GM21360 (cell line): Measurements from ENCODE around the gene ANKFN1.

Experiments
- ATAC-seq: cut with Tn5 transposase; IDR thresholded peaks from one replicate; pipeline ENCODE4 v1.9.1; 2021; ENCODE audit warnings: mild to moderate bottlenecking, moderate library complexity; ENCODE audit not compliant: unreplicated experiment

The ANKFN1 gene

GRCh38 chr17:56178203-56178602 is 24.9 kb downstream of the ANKFN1 start:
- ATAC-seq: no peak

DNA sequence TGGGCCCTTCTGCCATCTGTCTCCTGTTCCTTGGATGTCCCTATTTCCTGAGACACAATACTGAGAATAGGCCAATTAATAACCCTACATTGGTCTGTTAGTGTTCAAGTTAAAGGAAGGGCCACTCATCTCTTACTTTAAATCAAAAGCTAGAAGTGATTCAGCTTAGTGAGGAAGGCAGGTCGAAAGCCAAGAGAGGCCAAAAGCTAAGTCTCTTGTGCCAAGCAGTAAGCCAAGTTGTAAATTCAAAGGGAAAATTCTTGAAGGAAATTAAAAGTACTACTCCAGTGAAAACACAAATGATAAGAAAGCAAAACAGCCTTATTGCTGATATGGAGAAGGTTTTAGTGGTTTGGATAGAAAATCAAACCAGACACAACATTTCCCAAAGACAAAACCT is 28.8 kb downstream of the ANKFN1 start:
- no peak for ATAC-seq

GRCh38 chr17:56184650-56185049 is 31.4 kb downstream of the ANKFN1 start:
- no peak for ATAC-seq

- ATAC-seq: no peak
Observed at GRCh38 chr17:56185491-56186221, 32.4 kb downstream of the ANKFN1 start.

DNA sequence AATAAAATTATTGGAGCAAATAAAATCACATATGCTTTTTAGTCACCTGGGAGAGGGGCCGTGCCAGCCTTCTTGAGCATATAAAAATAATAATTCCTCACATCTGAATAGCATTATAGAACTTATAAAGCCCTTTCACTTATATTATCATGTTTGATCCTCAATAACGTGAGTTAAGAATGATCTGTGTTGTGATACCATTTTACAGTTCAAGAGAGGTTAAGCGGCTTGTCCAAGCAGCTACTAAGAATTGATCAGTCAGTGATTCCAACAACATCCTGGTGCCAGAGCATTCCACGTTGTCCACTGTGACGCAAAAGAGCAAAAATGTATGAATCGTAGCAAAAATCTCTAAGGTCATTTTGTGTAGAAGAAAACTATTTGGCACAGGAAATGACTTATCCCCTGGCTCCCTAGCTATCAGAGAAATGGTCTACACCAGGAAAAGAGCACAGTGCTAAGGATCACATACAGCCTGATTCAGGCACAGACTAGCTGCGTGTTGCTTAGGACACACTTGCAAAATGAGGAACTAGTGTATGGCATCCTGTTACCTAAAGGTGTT is 33.0 kb downstream of the ANKFN1 start:
- no peak for ATAC-seq

GRCh38 chr17:56203430-56203829 is 50.2 kb downstream of the ANKFN1 start:
- ATAC-seq: no peak

DNA sequence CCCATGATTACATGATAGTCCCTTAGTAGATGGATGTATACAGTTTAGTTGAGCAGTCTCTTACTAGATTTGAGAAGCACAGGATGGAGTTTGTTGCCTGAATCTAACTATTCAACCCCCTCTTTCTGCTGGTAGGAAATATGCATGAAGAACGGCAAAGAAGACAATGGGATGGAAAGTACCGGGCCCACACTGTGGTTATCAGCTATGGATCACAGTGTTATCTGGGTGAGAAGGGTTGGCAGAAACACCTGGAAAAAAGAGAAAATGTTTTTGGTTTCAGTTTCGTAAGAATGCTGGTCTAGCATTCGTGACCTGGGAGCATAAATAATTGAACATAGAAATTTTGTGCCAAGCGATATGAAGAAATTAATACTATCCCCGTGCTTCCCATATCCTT is 53.1 kb downstream of the ANKFN1 start:
- no peak for ATAC-seq

DNA sequence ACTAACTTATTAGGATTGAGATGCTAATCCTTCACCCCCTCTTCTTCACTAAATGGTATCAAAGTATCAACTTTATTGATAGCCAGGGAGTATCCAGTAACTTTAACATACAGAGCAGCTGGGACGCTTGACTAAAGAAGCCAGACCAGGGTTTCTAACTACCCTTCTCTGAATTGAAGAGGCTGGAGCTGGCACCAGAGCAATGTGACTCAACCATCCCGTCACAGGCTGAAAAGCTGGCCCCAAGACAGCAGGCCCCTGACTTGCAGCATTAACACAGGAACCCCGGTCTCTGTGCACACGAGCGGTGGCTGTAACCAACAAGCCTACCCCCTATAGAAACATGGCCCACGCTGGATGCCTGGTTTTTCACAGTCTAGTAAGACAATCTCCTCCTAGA is 59.8 kb downstream of the ANKFN1 start:
- ATAC-seq: no peak

DNA sequence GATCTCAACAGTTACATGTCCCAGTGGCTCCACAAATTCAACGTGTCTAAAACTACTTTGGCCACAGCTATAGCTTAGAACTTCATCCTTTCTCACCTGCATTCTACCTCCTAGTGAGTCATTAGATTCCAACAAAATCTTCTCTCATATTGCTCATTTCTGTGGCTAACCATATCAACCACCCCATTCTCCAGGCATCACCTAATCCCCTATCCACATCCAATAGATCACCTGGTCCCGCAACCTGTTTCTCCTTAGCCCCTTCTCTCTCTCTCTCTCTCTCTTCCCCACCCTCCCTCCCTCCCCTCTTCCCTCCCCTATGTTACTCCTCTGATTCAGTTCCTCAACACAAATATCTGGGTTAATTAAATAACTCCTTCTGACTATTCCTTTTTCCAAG is 64.6 kb downstream of the ANKFN1 start:
- ATAC-seq: no peak

DNA sequence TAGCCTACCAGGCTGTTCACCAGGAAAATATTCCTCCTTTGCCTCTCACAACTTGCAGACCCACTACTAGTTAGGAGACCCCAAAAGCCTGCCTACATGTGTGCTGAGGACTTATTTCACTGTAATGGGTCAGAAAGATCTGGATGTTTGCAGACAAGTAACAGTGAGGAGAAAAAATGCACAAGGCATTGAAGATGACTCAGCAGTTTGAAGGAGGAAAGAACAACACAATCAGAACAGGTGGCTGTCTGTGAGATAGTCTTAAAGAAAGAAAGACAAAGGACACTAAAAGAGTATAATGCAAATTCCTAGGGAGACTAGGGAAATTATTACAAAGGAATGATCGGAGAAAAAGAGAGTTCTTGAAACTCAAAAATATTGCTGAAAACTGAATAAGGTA is 69.0 kb downstream of the ANKFN1 start:
- no peak for ATAC-seq

GRCh38 chr17:56230660-56231059 is 77.4 kb downstream of the ANKFN1 start:
- no peak for ATAC-seq

DNA sequence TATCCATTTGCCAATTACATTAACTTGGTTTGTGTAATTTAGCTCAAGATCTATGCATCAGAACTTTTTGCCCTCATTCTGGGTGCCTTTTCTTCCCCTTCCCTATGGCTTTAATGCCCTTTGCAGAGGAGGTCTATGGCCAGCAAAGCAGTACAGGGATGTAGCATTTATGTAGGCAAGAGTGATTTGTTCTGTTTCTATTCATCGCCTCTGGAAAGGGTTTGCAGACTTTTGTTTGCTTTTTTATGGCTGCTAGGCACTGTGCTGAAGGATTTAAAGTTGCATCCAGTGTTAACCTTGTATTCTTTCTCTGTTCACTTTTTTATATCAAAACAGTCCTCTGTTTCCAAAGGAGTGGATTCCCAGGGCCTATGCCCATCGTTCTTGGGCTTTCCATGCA is 78.0 kb downstream of the ANKFN1 start:
- ATAC-seq: no peak

DNA sequence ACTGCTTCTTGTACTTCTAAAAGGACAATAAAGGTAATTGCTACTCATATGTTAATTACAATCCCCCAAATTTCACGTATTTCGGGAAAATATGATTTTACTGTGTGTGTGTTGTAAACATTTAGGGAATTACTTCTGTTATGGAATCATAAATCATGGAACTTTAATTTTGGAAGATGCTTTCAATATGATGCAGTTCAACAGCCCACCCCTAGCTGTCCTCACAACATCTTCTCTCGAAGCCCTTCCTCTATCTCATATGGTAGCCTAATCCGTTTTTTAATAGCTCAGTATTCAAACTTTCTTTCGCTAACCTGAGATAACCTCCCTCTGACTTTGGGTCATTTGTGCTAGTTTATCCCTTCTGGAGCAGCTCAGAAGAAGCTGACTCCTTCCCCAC is 78.4 kb downstream of the ANKFN1 start:
- no peak for ATAC-seq

- no peak for ATAC-seq
Observed at GRCh38 chr17:56244268-56244890, 91.1 kb downstream of the ANKFN1 start.

DNA sequence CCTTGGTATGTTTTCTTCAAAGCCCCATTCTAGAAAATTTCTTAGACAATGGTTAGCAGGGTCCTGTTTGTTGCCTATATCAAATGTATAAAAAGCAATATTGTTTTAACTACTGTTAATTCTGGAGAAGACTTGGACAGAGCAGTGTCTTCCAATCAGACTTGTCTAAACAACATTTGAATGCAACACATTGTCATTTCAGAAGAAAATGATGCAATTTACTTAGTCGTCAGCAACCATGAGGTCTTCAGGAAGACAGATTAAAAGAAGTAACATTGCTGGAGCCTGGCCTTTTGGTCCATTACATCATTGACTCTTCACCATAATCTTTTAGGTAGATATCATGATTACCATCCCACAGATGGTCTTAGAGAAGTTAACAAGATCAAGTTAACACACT is 94.5 kb downstream of the ANKFN1 start:
- ATAC-seq: no peak

DNA sequence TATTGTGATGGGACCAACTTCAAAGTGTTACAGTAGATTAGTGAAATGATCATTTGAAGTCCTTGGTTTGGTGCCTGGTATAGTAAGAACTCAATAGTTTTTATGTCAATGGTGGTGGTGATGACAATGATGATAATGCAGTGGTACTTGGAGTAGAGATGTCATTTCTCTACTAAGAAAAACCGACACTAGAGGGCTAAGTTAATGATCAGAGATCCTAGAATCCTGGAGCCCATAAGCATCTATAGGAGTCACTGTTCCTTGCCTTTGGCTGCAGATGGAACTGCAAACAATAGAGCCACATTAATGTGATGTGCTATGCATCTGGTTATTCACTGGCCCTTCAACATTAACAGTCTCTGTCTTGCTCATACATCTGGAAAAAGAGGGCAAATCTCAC is 103.8 kb downstream of the ANKFN1 start:
- no peak for ATAC-seq

DNA sequence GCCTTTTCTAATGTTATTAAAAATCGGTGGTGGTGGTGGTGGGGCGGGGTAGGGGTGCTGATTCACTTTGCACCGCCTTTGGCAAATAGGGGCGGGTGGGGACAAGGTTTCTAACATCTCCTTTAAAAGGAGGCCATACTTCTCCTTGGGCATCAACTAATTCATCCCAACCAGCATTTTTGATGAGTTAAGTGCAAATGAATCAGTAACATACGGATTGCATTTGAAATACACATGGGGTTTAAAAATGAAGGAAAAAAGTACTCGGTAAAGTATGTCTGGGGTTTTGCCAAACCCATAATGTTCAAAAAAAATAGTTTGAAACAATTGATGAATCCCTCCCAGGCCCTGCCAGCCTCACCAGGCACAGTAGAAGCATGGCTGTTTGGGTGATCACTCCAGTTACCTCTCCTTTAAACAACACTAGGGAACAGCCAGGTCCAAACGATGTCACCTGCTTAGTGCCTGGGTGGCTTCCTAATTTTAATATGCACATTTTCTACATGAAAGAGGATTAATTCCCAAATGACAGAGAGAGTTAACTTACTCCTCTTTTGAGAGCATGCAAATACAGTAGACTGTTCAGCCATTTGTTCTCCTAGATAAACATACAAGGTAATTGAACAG is 107.2 kb downstream of the ANKFN1 start:
- no peak for ATAC-seq

DNA sequence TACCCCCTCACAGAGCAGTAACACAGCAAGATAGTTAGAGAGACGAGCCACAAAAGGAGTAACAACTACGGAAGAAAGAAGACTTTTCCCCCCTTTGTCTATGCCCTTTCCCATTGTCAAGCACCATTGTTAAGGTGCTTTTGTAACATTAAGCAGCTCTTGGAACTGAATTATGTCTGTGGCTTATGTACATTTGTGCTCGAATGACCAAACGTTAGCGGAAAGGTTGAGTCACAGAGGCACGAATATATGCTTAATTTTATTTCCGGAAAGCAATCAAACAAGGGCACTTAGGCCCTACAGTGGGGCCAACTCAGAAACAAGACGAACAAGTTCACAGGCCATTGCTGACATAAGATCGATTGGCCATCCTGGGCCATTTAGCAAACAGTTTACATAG is 109.5 kb downstream of the ANKFN1 start:
- ATAC-seq: no peak

DNA sequence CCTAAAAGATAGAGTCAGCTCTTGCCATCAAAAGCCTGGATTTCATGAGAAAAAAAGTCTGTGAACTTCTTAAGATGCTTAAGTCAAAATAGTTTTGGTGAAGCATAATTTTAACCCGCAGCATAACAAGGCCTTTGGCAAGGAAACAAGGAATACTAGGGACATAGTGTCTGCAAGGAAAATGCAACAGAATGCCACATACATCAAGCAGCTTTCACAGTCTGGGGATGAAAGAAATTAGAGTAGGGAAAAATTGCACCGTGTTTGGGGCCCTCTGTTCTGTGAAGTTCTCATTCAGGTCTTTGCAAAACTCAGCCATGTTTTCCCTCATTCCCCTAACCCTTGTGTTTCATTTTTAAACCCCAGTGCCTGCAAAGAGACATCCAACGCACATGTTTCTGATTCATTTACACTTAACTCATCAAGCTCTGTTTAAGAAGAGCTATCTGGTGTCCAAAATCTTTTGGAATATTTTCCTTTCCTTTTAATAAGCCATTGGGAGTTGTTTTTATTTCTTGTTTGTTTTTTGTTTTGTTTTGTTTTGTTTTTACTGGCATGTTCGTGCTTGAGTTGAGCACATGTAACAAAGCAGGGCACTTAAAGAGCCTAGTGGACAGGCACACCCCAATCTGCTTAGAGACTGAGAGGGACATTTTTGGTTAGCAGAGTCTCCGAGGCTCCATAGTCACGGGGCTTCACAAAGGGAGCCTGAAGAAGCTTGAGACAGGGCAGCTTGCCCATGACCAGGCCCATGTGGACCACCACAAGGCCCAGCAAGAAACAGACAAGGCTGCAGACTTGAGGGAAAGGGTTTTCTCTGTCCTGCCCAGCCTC is 116.5 kb downstream of the ANKFN1 start:
- no peak for ATAC-seq

GRCh38 chr17:56274491-56274890 is 121.2 kb downstream of the ANKFN1 start:
- no peak for ATAC-seq

- no peak for ATAC-seq
Observed at GRCh38 chr17:56284482-56284881, 131.2 kb downstream of the ANKFN1 start.
